ENCODE data around the gene NFE2L3.
"Not testable (repeated sequence)": the region's sequence is repeated elsewhere in the genome, so short reads cannot be mapped to it uniquely, and the experiment has no call there.

The NFE2L3 gene

GRCh38 chr7:26145238-26145637 lies 6.8 kb upstream of the NFE2L3 start:
- H3K4me1 ChIP-seq (ENCODE audit: insufficient read depth, low read length, poor library complexity, severe bottlenecking) = no peaks in the 10 kb centered on the region
- no peaks in the 10 kb centered on the region for H4K20me1 ChIP-seq (ENCODE audit: insufficient read depth, low read length, poor library complexity, severe bottlenecking)
- no peak overlapping the region for H3K4me2 ChIP-seq (ENCODE audit: low read depth, low read length, poor library complexity, severe bottlenecking)
- no peaks in the 10 kb centered on the region for H3K9me3 ChIP-seq (ENCODE audit: insufficient read depth, low read depth, low read length)
- H3K4me3 ChIP-seq (ENCODE audit: low read length, poor library complexity, severe bottlenecking) = no peak overlapping the region
- no peaks in the 10 kb centered on the region for H3K9me2 ChIP-seq (replicated peaks; ENCODE audit: low read depth, low read length)
- no peak for TF ChIP-seq EZH2phosphoT487 (IDR thresholded peaks at IDR 0.05; ENCODE audit: borderline replicate concordance)
- TF ChIP-seq CTCF (conservative IDR thresholded peaks at IDR 0.05; ENCODE audit: low read length) = no peak
- no peaks in the 10 kb centered on the region for H3K27me3 ChIP-seq (ENCODE audit: insufficient read depth, low read length, poor library complexity, severe bottlenecking)
- no peaks in the 10 kb centered on the region for H3K79me2 ChIP-seq (ENCODE audit: insufficient read depth, low read length)
- H3F3A ChIP-seq (ENCODE audit: low read depth) = no peaks in the 10 kb centered on the region
- H2AFZ ChIP-seq (ENCODE audit: low read length) = no peak overlapping the region
- H3K9ac ChIP-seq (ENCODE audit: low read depth, low read length, poor library complexity, severe bottlenecking) = no peak overlapping the region
- H3K36me3 ChIP-seq (ENCODE audit: insufficient read depth, low read length) = no peaks in the 10 kb centered on the region

DNA sequence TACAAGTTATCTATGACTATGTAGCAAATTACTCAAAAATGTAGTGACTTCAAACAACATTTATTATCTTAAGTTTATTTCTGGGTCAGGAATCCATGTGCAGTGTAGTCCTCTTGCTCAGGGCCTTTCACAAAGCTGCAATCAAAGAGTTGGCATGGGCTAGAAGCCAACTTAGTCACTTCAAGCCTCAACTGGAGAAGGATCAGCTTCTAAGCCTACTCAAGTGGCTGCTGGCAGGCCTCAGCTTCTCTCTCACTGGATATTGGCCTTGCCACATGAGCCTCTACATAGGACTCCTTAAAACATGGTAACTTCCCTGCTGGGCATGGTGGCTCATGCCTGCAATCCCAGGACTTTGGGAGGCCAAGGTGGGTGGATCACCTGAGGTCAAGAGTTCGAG lies 5.0 kb upstream of the NFE2L3 start:
- TF ChIP-seq EZH2phosphoT487 (IDR thresholded peaks at IDR 0.05; ENCODE audit: borderline replicate concordance) (no peak), CTCF (conservative IDR thresholded peaks at IDR 0.05; ENCODE audit: low read length) (no peak)

DNA sequence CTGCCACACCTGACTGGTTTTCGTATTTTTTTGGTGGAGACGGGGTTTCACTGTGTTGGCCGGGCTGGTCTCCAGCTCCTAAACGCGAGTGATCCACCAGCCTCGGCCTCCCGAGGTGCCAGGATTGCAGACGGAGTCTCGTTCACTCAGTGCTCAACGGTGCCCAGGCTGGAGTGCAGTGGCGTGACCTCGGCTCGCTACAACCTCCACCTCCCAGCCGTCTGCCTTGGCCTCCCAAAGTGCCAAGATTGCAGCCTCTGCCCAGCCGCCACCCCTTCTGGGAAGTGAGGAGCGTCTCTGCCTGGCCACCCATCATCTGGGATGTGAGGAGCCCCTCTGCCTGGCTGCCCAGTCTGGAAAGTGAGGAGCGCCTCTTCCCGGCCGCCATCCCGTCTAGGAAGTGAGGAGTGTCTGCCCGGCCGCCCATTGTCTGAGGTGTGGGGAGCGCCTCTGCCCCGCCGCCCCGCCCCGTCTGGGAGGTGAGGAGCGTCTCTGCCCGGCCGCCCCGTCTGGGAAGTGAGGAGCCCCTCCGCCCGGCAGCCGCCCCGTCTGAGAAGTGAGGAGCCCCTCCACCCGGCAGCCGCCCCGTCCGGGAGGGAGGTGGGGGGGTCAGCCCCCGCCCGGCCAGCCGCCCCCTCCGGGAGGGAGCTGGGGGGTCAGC lies 4.2 kb upstream of the NFE2L3 start:
- H3K36me3 ChIP-seq (ENCODE audit: insufficient read depth, low read length) = not testable (repeated sequence)

More for the DNA sequence above, 5.0 kb upstream of the NFE2L3 start:
- Histone ChIP-seq H3K4me3 (ENCODE audit: low read length, poor library complexity, severe bottlenecking) (no peak overlapping the region), H3K9ac (ENCODE audit: low read depth, low read length, poor library complexity, severe bottlenecking) (no peak overlapping the region), H3K4me1 (ENCODE audit: insufficient read depth, low read length, poor library complexity, severe bottlenecking) (peaks cover 10% of the 10 kb centered on the region), H3K4me2 (ENCODE audit: low read depth, low read length, poor library complexity, severe bottlenecking) (no peak overlapping the region), H4K20me1 (ENCODE audit: insufficient read depth, low read length, poor library complexity, severe bottlenecking) (no peaks in the 10 kb centered on the region), H3K9me2 (replicated peaks; ENCODE audit: low read depth, low read length) (no peaks in the 10 kb centered on the region), H2AFZ (ENCODE audit: low read length) (no peak overlapping the region), H3K79me2 (ENCODE audit: insufficient read depth, low read length) (no peaks in the 10 kb centered on the region), H3K36me3 (ENCODE audit: insufficient read depth, low read length) (no peaks in the 10 kb centered on the region), H3K27me3 (ENCODE audit: insufficient read depth, low read length, poor library complexity, severe bottlenecking) (no peaks in the 10 kb centered on the region), H3F3A (ENCODE audit: low read depth) (no peaks in the 10 kb centered on the region), H3K9me3 (ENCODE audit: insufficient read depth, low read depth, low read length) (no peaks in the 10 kb centered on the region)

GRCh38 chr7:26148307-26148700 lies 3.7 kb upstream of the NFE2L3 start:
- H3K4me2 ChIP-seq (ENCODE audit: low read depth, low read length, poor library complexity, severe bottlenecking); H3K79me2 ChIP-seq (ENCODE audit: insufficient read depth, low read length); H3K9ac ChIP-seq (ENCODE audit: low read depth, low read length, poor library complexity, severe bottlenecking); H3K27me3 ChIP-seq (ENCODE audit: insufficient read depth, low read length, poor library complexity, severe bottlenecking); H3K36me3 ChIP-seq (ENCODE audit: insufficient read depth, low read length); H3F3A ChIP-seq (ENCODE audit: low read depth); H4K20me1 ChIP-seq (ENCODE audit: insufficient read depth, low read length, poor library complexity, severe bottlenecking); H3K9me3 ChIP-seq (ENCODE audit: insufficient read depth, low read depth, low read length); H2AFZ ChIP-seq (ENCODE audit: low read length); H3K4me3 ChIP-seq (ENCODE audit: low read length, poor library complexity, severe bottlenecking); H3K9me2 ChIP-seq (replicated peaks; ENCODE audit: low read depth, low read length): not testable (repeated sequence)
- H3K4me1 ChIP-seq (ENCODE audit: insufficient read depth, low read length, poor library complexity, severe bottlenecking) = peaks cover 14% of the 10 kb centered on the region

More for the DNA sequence above, 4.2 kb upstream of the NFE2L3 start:
- H4K20me1 ChIP-seq (ENCODE audit: insufficient read depth, low read length, poor library complexity, severe bottlenecking); H3K9ac ChIP-seq (ENCODE audit: low read depth, low read length, poor library complexity, severe bottlenecking); H3K27me3 ChIP-seq (ENCODE audit: insufficient read depth, low read length, poor library complexity, severe bottlenecking); H3K9me3 ChIP-seq (ENCODE audit: insufficient read depth, low read depth, low read length); H3K9me2 ChIP-seq (replicated peaks; ENCODE audit: low read depth, low read length); H3F3A ChIP-seq (ENCODE audit: low read depth); H3K4me3 ChIP-seq (ENCODE audit: low read length, poor library complexity, severe bottlenecking); H3K4me2 ChIP-seq (ENCODE audit: low read depth, low read length, poor library complexity, severe bottlenecking); H2AFZ ChIP-seq (ENCODE audit: low read length); H3K79me2 ChIP-seq (ENCODE audit: insufficient read depth, low read length): not testable (repeated sequence)
- H3K4me1 ChIP-seq (ENCODE audit: insufficient read depth, low read length, poor library complexity, severe bottlenecking) = peaks cover 10% of the 10 kb centered on the region
